ENCODE measurements around the gene AFAP1.

AFAP1 gene

DNA sequence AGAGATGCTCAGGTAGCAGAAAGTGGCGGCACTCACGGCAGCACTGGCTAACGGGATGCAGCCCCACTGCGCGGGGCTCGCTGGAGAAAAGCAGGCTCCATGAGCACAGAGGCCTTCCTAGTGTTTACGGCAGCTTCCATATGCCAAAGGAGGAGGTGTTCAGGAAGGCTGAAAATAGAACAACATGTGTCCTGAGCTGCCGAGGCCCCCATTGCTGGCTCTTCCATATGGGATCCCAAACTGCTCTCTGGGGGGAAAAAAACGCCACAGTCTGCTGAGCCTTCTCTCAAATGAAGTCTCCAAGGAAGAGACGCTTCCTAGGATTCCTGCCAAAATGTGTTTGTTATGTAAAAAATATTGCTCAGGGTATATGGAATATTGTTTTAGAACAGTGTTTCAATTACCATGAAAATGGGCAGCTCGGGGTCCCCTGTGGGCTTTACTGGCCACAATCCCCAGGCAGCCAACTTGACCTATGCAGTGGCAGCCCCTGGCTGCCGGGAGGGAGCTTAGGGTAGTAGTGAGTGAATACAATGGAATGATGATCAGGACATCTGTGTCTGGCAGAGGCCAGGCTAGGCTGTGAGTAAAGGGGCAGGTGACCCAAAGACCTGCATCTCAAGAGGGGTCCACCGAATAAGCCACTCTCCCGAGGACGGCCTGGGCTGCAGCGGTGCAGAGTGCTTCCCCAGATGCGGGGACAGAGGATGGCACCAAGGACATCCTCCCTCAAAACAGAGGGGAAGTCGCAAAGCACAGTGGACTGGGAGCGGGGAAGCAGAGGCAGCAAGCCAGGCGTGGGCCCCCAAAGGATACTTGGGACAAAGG, 170.1 kb downstream of the AFAP1 start:
- no peak overlapping the region for H3K27ac ChIP-seq
- DNase-seq (ENCODE audit: low spot score), result no peak
- CTCF ChIA-PET, result interaction anchor here (0.7 kb wide), 2 partner anchors 13 to 58 kb away, joined by 3 to 4 read pairs; no protein-coding TSS in a partner anchor
- POLR2A ChIA-PET (ENCODE audit: low non-redundant PET), result no interaction called here
- TF ChIP-seq, protein P1, sequence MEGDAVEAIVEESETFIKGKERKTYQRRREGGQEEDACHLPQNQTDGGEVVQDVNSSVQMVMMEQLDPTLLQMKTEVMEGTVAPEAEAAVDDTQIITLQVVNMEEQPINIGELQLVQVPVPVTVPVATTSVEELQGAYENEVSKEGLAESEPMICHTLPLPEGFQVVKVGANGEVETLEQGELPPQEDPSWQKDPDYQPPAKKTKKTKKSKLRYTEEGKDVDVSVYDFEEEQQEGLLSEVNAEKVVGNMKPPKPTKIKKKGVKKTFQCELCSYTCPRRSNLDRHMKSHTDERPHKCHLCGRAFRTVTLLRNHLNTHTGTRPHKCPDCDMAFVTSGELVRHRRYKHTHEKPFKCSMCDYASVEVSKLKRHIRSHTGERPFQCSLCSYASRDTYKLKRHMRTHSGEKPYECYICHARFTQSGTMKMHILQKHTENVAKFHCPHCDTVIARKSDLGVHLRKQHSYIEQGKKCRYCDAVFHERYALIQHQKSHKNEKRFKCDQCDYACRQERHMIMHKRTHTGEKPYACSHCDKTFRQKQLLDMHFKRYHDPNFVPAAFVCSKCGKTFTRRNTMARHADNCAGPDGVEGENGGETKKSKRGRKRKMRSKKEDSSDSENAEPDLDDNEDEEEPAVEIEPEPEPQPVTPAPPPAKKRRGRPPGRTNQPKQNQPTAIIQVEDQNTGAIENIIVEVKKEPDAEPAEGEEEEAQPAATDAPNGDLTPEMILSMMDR (conservative IDR thresholded peaks at IDR 0.05; ENCODE audit: low read depth), result no peak

DNA sequence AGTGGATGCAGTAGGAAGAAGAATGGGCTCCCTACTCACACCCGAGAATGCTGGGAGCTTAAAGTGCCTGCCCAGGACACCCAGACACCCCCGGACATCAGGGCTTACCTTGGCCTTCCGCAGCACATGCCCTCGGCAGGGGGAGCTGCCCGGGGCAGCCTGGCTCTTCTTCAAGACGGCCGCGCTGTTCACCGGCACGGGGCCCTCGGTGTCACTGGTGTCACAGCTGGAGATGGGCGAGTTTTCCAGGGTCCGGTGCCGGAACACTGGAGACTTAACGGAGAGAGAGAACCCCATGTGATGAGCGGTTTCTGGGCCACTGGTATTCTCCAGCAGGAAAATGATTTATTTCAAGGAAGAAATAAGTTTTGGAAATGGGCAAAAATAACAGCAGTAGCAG, 170.9 kb downstream of the AFAP1 start:
- CTCF ChIA-PET, result interaction anchor here (0.8 kb wide), 1 partner anchor 934 kb away, joined by 4 read pairs; no protein-coding TSS in a partner anchor
- TF ChIP-seq, protein P1 (conservative IDR thresholded peaks at IDR 0.05; ENCODE audit: low read depth), result no peak
- H3K27ac ChIP-seq, result no peak overlapping the region
- POLR2A ChIA-PET (ENCODE audit: low non-redundant PET), result no interaction called here
- DNase-seq (ENCODE audit: low spot score), result no peak

DNA sequence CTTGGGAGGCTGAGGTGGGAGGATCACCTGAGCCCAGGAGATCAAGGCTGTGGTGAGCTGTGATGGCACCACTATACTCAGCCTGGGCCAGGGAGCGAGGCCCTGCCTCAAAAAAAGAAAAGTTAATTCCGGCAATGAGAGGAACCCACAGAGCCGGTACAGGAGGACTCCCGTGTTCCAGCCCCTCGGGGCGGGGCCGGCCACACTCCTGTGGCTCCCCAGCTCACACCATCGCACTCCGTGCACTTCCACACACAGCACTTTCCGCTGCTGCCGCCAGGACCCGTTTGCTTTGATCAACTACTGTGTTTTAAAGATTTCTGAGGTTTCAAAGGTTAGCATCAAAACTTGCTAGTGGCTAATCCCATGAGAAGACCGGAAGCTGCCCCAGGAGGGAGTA, 171.7 kb downstream of the AFAP1 start:
- POLR2A ChIA-PET (ENCODE audit: low non-redundant PET), result no interaction called here
- DNase-seq (ENCODE audit: low spot score), result no peak
- CTCF ChIA-PET, result interaction anchor here (0.5 kb wide), 1 partner anchor 33 kb away, joined by 3 read pairs; no protein-coding TSS in a partner anchor
- no peak overlapping the region for H3K27ac ChIP-seq
- TF ChIP-seq, protein P1 (conservative IDR thresholded peaks at IDR 0.05; ENCODE audit: low read depth), result no peak

GRCh38 chr4:7767526-7767925, 172.1 kb downstream of the AFAP1 start:
- TF ChIP-seq, protein P1 (conservative IDR thresholded peaks at IDR 0.05; ENCODE audit: low read depth), result no peak
- ChIA-PET POLR2A (ENCODE audit: low non-redundant PET) (no interaction called here), CTCF (interaction anchor here (0.5 kb wide), 1 partner anchor 33 kb away, joined by 3 read pairs; no protein-coding TSS in a partner anchor)
- no peak overlapping the region for H3K27ac ChIP-seq
- no peak for DNase-seq (ENCODE audit: low spot score)

DNA sequence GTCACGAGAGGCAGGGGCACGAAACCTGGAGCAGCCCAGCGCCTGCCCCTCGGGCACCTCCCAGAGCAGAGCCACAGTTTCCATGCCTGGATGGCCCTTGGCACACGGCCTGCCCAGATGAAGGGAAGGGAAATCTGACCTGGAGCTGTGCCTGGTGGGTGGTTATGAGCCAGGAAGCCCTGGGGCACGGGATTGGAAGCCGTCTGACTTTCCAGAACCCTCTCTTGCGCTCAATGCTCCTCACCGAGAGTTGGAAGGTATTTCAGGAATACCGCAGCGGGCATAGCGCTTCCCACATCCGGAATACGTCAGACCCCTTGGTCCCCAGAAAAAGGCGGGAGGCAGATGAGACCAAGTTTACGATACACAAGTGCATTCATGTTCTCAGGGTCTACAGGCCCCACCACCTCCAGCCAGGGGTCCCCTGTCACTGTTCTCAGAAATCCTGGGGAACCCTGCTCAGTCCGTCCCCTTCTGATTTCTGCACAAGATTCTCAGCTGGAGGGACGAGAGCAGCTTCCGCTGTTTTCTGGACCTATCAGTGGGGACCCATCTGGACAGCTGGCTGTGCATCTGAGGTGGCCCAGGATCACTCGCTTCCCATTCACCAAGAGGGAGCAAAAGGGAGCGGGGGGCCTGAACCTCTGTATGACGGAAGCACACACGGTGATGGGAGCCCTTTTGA, 172.9 kb downstream of the AFAP1 start:
- no peak for DNase-seq (ENCODE audit: low spot score)
- TF ChIP-seq, protein P1 (conservative IDR thresholded peaks at IDR 0.05; ENCODE audit: low read depth), result no peak
- ChIA-PET POLR2A (ENCODE audit: low non-redundant PET) (no interaction called here), CTCF (interaction anchor here (0.6 kb wide), 1 partner anchor 430 kb away, joined by 3 read pairs; no protein-coding TSS in a partner anchor)
- H3K27ac ChIP-seq, result no peak overlapping the region

DNA sequence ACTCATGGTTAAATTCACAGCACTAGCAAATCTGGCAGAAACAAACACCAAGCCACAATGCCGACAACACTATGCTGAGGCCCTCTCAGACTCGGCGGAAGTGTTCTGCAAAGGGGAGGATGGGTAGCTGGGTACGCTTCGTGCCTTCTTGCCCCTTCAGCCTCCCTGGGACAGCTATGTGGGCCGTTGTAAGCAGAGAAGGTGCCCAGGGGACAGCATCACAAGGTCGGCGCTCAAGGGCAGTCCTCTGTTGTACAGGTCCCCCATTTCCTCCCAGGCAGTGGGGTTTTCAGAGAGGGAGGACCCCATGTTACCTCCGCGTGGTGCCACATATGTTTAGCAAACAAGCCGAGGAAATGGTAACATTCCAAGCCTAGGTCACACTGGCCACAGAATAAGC, 173.6 kb downstream of the AFAP1 start:
- no peak overlapping the region for H3K27ac ChIP-seq
- DNase-seq (ENCODE audit: low spot score), result no peak
- POLR2A ChIA-PET (ENCODE audit: low non-redundant PET), result no interaction called here
- CTCF ChIA-PET, result interaction anchor here (0.6 kb wide), 1 partner anchor 429 kb away, joined by 3 read pairs; no protein-coding TSS in a partner anchor
- TF ChIP-seq, protein P1 (conservative IDR thresholded peaks at IDR 0.05; ENCODE audit: low read depth), result no peak

Measured in RWPE1 (cell line).